HL-60/S4 (cell line): ENCODE results near the gene PKMYT1.
"Not testable (repeated sequence)": the region's sequence is repeated elsewhere in the genome, so short reads cannot be mapped to it uniquely, and the experiment has no call there.

Experiments used
- in situ Hi-C: fragments of 300-500 bp; cut with MboI; formaldehyde crosslinking; loops from 2 replicates; pipeline ENCODE4 v1.14.3; 2022; ENCODE audit warnings: low sequenced_read_pairs

The PKMYT1 gene

DNA sequence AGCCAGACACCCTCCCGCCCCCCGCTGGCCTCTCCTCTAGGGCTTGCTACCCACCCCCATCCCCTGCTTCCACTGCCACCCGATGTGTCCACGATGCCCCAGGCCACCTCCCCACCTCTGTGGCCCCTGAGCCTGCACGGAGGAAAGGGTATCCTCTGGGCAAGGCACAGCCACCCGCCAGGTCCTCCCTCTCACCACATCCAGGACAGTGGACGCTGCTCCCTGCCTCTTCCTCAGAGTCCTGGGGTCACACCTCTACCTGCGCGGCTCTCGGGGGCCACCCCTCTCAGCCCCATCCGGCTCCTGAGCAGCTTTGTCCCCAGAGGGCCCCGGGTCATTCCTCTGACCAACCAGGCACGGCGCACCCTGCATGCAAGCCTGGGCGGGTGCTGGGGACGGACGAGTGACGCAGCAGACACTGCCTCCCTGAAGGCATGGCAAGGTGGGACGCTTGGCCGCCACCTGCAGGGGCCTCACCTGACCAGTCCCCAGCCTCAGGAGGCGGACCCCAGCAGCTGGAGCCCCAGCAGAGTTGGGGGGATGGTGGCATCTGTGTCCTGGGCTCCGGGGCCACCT, 43.7 kb downstream of the PKMYT1 start:
- in situ Hi-C loops: no loop called here

DNA sequence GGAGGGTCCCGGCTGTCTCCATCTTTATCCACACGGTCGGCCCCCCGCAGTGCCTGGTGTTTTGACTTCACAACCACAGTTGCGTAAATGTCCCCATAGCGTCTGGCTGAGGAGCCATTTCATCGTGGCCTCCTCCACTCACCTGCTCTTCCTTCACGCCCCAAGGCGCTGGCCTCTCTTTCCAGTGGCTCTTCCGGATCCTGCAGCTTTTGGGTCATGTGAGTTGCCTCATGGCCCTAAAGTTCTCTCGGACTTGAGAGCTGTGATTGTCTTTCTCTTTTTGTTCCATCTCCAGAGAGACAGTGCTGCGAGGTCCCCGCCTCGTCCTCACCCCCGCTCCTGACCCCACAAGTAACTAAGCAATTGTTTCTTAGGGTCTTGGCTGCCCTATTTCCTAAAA, 45.8 kb downstream of the PKMYT1 start:
- in situ Hi-C loops: no loop called here

DNA sequence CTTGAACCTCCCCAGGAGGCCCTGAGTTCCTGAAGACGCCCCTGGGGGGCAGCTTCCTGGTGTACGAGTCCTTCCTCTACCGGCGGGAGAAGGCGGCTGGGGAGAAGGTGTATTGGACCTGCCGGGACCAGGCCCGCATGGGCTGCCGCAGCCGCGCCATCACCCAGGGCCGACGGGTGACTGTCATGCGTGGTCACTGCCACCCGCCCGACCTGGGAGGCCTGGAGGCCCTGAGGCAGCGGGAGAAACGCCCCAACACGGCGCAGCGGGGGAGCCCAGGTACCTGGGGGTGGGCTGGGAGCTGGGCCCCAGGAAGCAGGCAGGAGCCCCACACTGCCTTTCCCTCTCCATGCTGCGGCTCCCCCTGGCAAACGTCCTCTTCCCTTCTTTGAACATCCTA, 46.5 kb downstream of the PKMYT1 start:
- in situ Hi-C loops: no loop called here

DNA sequence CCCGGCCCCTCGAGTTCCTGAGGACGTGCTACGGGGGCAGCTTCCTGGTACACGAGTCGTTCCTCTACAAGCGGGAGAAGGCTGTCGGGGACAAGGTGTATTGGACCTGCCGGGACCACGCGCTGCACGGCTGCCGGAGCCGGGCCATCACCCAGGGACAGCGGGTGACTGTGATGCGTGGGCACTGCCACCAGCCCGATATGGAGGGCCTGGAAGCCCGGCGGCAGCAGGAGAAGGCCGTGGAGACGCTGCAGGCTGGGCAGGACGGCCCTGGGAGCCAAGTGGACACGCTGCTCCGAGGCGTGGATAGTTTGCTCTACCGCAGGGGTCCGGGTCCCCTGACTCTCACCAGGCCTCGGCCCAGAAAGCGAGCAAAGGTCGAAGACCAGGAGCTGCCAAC, 47.1 kb downstream of the PKMYT1 start:
- in situ Hi-C loops: no loop called here

DNA sequence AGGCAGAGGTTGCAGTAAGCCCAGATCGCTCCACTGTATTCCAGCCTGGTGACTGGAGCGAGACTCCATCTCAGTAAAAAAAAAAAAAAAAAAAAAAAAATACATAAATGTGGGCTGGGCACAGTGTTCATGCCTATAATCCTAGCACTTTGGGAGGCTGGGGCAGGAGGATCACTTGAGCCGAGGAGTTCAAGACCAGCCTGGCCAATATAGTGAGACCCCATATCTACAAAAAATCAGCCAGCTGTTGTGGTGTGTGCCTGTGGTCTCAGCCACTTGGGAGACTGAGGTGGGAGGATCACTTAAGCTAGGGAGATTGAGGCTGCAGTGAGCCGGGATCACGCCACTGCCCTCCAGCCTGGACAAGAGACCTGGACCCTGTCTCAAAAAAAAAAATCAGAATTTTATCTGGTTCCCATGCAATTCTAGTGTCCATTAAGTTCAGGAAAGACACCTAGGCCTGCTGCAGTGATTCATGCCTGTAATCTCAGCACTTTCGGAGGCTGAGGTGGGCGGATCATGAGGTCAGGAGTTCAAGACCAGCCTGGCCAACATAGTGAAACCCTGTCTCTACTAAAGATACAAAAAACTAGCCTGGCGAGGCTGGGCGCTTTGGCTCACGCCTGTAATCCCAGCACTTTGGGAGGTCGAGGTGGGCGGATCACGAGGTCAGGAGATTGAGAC, 48.9 kb downstream of the PKMYT1 start:
- in situ Hi-C loops: not testable (repeated sequence)

DNA sequence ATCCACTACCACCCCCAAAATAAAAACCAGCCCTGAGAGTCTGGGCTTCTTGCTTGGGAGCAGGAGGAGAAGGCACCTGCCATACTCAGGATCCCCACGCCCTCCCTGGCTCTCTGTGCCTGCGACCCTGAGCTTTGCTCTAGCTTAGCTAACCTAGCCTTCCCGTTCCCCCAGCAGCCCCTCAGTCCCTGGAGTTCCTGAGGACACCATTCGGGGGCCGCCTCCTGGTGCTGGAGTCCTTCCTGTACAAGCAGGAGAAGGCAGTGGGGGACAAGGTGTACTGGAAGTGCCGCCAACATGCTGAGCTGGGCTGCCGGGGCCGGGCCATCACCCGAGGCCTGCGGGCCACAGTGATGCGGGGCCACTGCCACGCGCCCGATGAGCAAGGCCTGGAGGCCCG, 50.0 kb downstream of the PKMYT1 start:
- in situ Hi-C loops: no loop called here

DNA sequence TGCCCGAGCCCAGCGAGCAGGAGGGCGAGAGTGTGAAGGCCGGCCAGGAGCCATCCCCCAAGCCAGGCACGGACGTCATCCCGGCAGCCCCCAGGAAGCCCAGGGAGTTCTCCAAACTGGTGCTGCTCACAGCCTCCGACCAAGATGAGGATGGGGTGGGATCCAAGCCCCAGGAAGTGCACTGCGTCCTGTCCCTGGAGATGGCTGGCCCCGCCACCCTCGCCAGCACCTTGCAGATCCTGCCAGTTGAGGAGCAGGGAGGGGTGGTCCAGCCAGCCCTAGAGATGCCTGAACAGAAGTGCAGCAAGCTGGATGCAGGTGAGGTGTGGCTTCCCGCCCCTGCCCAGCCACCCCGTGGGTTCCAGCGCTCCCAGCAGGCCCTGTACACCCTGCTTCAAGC, 50.6 kb downstream of the PKMYT1 start:
- in situ Hi-C loops: no loop called here

DNA sequence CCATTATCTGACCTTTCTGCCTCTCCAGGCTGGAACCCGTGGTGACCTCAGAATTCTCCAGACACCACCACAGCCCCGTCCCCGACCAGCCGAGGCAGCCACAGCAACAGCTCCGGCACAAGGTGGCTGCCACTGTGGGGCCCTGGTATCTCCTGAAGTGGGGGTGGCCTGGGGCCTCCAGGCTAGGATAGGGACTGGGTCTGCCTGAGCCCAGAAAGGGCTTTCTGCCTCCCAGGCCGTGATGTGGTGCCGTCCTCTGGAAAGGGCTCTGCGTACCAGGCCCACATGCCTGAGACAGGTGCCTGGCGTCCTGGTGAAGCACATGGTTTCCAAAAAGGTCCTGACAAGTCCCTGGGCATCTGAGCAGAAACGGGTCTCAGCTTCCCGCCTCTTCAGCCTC, 51.5 kb downstream of the PKMYT1 start:
- in situ Hi-C loops: no loop called here

DNA sequence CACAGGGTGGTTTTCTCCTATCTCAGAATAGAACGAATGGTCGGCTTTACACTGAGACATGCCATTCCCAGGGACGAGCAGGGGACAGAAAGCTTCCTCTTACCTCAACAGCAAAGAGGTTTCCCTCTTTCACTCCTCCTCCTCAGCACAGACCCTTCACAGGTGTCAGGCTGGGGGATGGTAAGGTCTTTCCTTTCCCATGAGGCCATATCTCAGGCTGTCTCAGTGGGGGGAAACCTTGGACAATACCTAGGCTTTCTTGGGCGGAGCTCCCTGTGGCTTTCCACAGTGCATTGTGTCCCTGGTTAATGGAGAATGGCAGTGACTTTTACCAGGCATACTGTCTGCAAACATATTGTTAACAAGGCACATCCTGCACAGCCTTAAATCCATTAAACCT, 52.1 kb downstream of the PKMYT1 start:
- in situ Hi-C loops: not testable (repeated sequence)

DNA sequence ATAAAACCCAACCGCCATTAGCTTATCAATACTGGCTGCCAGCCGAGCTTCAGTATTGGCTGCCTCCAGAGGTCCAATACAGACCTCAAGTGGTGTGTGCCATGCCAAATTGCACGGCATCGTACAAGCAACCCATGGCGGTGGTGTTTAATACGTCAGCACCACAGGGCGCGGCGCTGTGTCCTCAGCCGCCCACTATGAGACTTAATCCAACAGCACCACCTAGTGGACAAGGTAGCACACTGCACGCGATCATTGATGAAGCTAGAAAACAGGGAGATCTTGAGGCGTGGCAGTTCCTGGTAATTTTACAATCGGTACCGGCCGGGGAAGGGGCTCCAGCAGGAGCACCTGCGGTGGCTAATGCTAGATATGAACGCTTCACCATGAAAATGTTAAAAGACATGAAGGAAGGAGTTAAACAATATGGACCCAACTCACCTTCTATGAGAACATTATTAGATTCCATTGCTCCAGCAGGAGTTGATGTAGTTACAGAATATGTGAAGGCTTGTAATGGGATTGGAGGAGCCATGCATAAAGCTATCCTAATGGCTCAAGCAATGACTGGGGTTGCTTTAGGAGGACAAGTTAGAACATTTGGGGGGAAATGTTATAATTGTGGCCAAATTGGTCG, 53.1 kb downstream of the PKMYT1 start:
- in situ Hi-C loops: no loop called here

DNA sequence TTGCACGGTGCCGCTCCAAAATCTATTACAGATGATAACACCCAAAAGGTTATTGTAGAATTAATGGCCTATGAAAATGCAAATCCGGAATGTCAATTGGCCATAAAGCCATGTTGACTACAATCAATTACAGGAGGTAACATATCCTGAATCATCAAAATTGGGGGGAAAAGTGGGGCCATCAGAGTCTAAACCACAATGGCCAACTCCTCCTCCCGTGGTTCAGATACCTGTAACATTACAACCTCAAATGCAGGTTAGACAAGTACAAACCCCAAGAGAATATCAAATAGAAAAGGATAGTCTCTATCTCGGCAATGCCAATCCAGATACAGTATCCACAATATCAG, 53.6 kb downstream of the PKMYT1 start:
- in situ Hi-C loops: no loop called here

DNA sequence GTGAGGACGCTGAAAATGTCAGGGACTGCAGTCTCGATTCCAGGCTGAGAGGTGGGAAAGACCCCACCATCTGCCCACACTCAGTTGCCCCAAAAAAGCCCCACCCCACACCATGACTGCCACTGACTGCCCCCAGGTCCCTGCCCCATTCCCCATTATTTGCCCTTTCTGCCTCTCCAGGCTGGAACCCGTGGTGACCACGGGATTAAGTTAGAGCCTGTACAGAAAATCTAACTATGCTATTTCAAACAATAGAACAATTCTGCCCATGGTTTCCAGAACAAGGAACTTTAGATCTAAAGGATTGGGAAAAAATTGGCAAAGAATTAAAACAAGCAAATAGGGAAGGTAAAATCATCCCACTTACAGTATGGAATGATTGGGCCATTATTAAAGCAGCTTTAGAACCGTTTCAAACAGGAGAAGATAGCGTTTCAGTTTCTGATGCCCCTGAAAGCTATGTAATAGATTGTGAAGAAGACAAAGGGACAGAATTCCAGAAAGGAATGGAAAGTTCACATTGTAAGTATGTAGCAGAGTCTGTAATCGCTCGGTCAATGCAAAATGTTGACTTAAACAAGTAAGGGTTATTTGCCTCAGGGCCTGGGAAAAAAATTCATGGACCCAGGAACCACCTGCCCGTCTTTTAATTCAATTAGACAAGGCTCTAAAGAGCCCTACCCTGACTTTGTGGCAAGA, 54.1 kb downstream of the PKMYT1 start:
- in situ Hi-C loops: no loop called here

DNA sequence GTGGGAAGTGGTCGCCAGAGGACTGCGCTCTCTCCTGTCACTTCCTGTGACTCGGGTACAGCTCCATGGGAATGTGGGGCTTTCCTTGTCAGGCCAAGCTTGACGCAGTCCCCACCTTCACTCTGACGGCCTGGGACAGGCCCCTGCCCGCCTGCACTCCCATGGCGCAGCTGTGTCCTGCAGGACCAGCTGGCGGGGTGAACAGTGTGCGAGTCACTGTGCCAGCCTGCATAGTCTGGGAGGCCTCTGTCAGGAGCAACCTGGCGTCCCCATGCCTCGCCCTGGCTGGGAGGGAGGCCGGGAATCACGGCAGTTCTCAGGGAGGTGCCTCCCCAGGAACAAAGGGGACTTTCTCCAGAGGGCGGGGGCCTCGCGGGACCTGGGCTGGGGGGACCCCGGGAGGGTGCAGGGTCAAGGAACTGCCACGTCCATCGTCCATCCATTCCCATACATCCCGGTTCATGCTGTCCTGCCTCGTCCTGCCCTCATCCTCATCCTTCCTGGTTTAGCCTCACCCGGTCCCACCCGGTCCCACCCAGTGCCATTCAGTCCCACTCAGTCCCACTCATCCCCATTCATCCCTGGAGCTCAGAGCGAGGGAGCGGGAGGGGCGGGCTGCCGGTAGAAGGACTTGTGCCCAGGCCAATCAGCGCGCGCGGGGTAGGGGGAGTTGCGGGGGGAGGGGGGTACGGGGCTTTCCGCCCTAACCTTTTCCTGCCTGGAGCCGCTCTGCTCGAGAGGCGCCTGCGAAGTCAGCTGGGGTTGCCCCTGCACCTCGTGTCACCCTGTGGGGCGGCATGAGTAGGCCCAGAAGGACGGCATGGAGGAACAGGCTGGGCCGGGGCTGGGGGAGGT, 55.1 kb downstream of the PKMYT1 start:
- in situ Hi-C loops: no loop called here

DNA sequence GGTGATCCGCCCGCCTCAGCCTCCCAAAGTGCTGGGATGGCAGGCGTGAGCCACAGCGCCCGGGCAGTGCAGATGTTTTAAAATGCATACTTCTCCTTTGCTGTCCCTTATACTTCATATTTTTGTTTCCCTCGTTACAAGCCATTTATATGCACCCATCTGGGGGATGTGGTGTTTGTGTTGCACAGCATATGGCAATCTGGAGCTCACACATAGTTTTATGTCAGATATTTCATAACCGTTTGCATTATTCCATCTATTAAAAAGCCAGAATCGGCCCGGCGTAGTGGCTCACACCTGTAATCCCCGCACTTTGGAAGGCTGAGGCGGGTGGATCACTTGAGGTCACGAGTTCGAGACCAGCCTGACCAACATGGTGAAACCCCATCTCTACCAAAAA, 56.8 kb downstream of the PKMYT1 start:
- in situ Hi-C loops: no loop called here
